Measurements from ENCODE around the gene MDC1.
"Not testable (repeated sequence)": the region's sequence is repeated elsewhere in the genome, so short reads cannot be mapped to it uniquely, and the experiment has no call there.

The MDC1 gene

GRCh38 chr6:30664994-30665767 is 51.9 kb downstream of the MDC1 start:
- H3K9me3 ChIP-seq (ENCODE audit: insufficient read depth, low read depth, low read length): no peaks in the 10 kb centered on the region
- no peak overlapping the region for H3K4me3 ChIP-seq (ENCODE audit: low read length, poor library complexity, severe bottlenecking)
- 0 out of 2 replicates have a peak, but pooled peaks cover 4% of the 10 kb centered on the region for H3K79me2 ChIP-seq (ENCODE audit: insufficient read depth, low read length)
- H3K4me1 ChIP-seq (ENCODE audit: insufficient read depth, low read length, poor library complexity, severe bottlenecking): no peaks in the 10 kb centered on the region
- H3K27me3 ChIP-seq (ENCODE audit: insufficient read depth, low read length, poor library complexity, severe bottlenecking): no peaks in the 10 kb centered on the region
- H3K4me2 ChIP-seq (ENCODE audit: low read depth, low read length, poor library complexity, severe bottlenecking): no peak overlapping the region
- H3K9me2 ChIP-seq (replicated peaks; ENCODE audit: low read depth, low read length): no peaks in the 10 kb centered on the region
- no peak for TF ChIP-seq EZH2phosphoT487 (IDR thresholded peaks at IDR 0.05; ENCODE audit: borderline replicate concordance)
- no peak for TF ChIP-seq CTCF (conservative IDR thresholded peaks at IDR 0.05; ENCODE audit: low read length)
- H3K9ac ChIP-seq (ENCODE audit: low read depth, low read length, poor library complexity, severe bottlenecking): no peak overlapping the region
- peaks cover 34% of the 10 kb centered on the region; the same call in 1 of the 2 replicates for H3K36me3 ChIP-seq (ENCODE audit: insufficient read depth, low read length)
- no peaks in the 10 kb centered on the region for H3F3A ChIP-seq (ENCODE audit: low read depth)
- H4K20me1 ChIP-seq (ENCODE audit: insufficient read depth, low read length, poor library complexity, severe bottlenecking): no peaks in the 10 kb centered on the region
- H2AFZ ChIP-seq (ENCODE audit: low read length): no peak overlapping the region

- not testable (repeated sequence) for H3K27me3 ChIP-seq (ENCODE audit: insufficient read depth, low read length, poor library complexity, severe bottlenecking); H3K9ac ChIP-seq (ENCODE audit: low read depth, low read length, poor library complexity, severe bottlenecking); H3K4me1 ChIP-seq (ENCODE audit: insufficient read depth, low read length, poor library complexity, severe bottlenecking); H4K20me1 ChIP-seq (ENCODE audit: insufficient read depth, low read length, poor library complexity, severe bottlenecking); H3K79me2 ChIP-seq (ENCODE audit: insufficient read depth, low read length); H3F3A ChIP-seq (ENCODE audit: low read depth); H3K4me3 ChIP-seq (ENCODE audit: low read length, poor library complexity, severe bottlenecking); H3K4me2 ChIP-seq (ENCODE audit: low read depth, low read length, poor library complexity, severe bottlenecking); H3K9me3 ChIP-seq (ENCODE audit: insufficient read depth, low read depth, low read length); H2AFZ ChIP-seq (ENCODE audit: low read length); H3K9me2 ChIP-seq (replicated peaks; ENCODE audit: low read depth, low read length)
- peaks cover 78% of the 10 kb centered on the region; the same call in 1 of the 2 replicates for H3K36me3 ChIP-seq (ENCODE audit: insufficient read depth, low read length)
Observed at GRCh38 chr6:30657922-30658321, 59.2 kb downstream of the MDC1 start.

- no peaks in the 10 kb centered on the region for H4K20me1 ChIP-seq (ENCODE audit: insufficient read depth, low read length, poor library complexity, severe bottlenecking)
- no peaks in the 10 kb centered on the region for H3K27me3 ChIP-seq (ENCODE audit: insufficient read depth, low read length, poor library complexity, severe bottlenecking)
- no peak overlapping the region for H3K9ac ChIP-seq (ENCODE audit: low read depth, low read length, poor library complexity, severe bottlenecking)
- no peak for TF ChIP-seq EZH2phosphoT487 (IDR thresholded peaks at IDR 0.05; ENCODE audit: borderline replicate concordance)
- no peak for TF ChIP-seq CTCF (conservative IDR thresholded peaks at IDR 0.05; ENCODE audit: low read length)
- H3K9me2 ChIP-seq (replicated peaks; ENCODE audit: low read depth, low read length): no peaks in the 10 kb centered on the region
- H3K4me3 ChIP-seq (ENCODE audit: low read length, poor library complexity, severe bottlenecking): no peak overlapping the region
- no peaks in the 10 kb centered on the region; the same call in 1 of the 2 replicates for H3F3A ChIP-seq (ENCODE audit: low read depth)
- peaks cover 78% of the 10 kb centered on the region; the same call in 1 of the 2 replicates for H3K36me3 ChIP-seq (ENCODE audit: insufficient read depth, low read length)
- H2AFZ ChIP-seq (ENCODE audit: low read length): no peak overlapping the region
- no peaks in the 10 kb centered on the region for H3K4me1 ChIP-seq (ENCODE audit: insufficient read depth, low read length, poor library complexity, severe bottlenecking)
- H3K9me3 ChIP-seq (ENCODE audit: insufficient read depth, low read depth, low read length): no peaks in the 10 kb centered on the region
- no peak overlapping the region for H3K4me2 ChIP-seq (ENCODE audit: low read depth, low read length, poor library complexity, severe bottlenecking)
- no peaks in the 10 kb centered on the region for H3K79me2 ChIP-seq (ENCODE audit: insufficient read depth, low read length)
Observed at GRCh38 chr6:30657454-30657853, 59.6 kb downstream of the MDC1 start.

GRCh38 chr6:30656513-30656912 is 60.6 kb downstream of the MDC1 start:
- no peak overlapping the region for H2AFZ ChIP-seq (ENCODE audit: low read length)
- no peak for TF ChIP-seq CTCF (conservative IDR thresholded peaks at IDR 0.05; ENCODE audit: low read length)
- no peak overlapping the region for H3K9ac ChIP-seq (ENCODE audit: low read depth, low read length, poor library complexity, severe bottlenecking)
- no peaks in the 10 kb centered on the region; the same call in 1 of the 2 replicates for H3F3A ChIP-seq (ENCODE audit: low read depth)
- H3K4me3 ChIP-seq (ENCODE audit: low read length, poor library complexity, severe bottlenecking): no peak overlapping the region
- no peaks in the 10 kb centered on the region for H3K9me2 ChIP-seq (replicated peaks; ENCODE audit: low read depth, low read length)
- no peaks in the 10 kb centered on the region for H4K20me1 ChIP-seq (ENCODE audit: insufficient read depth, low read length, poor library complexity, severe bottlenecking)
- H3K4me1 ChIP-seq (ENCODE audit: insufficient read depth, low read length, poor library complexity, severe bottlenecking): no peaks in the 10 kb centered on the region
- no peaks in the 10 kb centered on the region for H3K27me3 ChIP-seq (ENCODE audit: insufficient read depth, low read length, poor library complexity, severe bottlenecking)
- no peak overlapping the region for H3K4me2 ChIP-seq (ENCODE audit: low read depth, low read length, poor library complexity, severe bottlenecking)
- no peaks in the 10 kb centered on the region for H3K79me2 ChIP-seq (ENCODE audit: insufficient read depth, low read length)
- peaks cover 77% of the 10 kb centered on the region; the same call in 1 of the 2 replicates for H3K36me3 ChIP-seq (ENCODE audit: insufficient read depth, low read length)
- no peaks in the 10 kb centered on the region for H3K9me3 ChIP-seq (ENCODE audit: insufficient read depth, low read depth, low read length)

All from Loucy (cell line).